HL-60 (cell line): Measurements from ENCODE around the gene PLAU.

Source experiments
- POLR2AphosphoS5 ChIP-seq: IDR thresholded peaks from 2 replicates; pipeline ENCODE4 v1.6.1; 2012; ENCODE audit warnings: low read depth
- TF ChIP-seq, protein P1 (sequence below): IDR thresholded peaks from one replicate; pipeline ENCODE4 v1.5.1; 2011; ENCODE audit warnings: low read length, control low read depth, inconsistent platforms; ENCODE audit not compliant: insufficient read depth

- TF ChIP-seq, protein P1, sequence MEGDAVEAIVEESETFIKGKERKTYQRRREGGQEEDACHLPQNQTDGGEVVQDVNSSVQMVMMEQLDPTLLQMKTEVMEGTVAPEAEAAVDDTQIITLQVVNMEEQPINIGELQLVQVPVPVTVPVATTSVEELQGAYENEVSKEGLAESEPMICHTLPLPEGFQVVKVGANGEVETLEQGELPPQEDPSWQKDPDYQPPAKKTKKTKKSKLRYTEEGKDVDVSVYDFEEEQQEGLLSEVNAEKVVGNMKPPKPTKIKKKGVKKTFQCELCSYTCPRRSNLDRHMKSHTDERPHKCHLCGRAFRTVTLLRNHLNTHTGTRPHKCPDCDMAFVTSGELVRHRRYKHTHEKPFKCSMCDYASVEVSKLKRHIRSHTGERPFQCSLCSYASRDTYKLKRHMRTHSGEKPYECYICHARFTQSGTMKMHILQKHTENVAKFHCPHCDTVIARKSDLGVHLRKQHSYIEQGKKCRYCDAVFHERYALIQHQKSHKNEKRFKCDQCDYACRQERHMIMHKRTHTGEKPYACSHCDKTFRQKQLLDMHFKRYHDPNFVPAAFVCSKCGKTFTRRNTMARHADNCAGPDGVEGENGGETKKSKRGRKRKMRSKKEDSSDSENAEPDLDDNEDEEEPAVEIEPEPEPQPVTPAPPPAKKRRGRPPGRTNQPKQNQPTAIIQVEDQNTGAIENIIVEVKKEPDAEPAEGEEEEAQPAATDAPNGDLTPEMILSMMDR = no peak
- no peak for TF ChIP-seq POLR2AphosphoS5
Observed at GRCh38 chr10:73946253-73947145, 35.6 kb downstream of the PLAU start.
